GM23248 (cell line): ENCODE measurements around the gene TBRG4.

ENCODE experiments used
- EZH2 ChIP-seq: fragments of 200-600 bp; sonication (generic); IDR thresholded peaks from 2 replicates; pipeline ENCODE4 v1.6.1; 2018; ENCODE audit warnings: antibody characterized with exemption, mild to moderate bottlenecking; ENCODE audit not compliant: insufficient read depth, poor library complexity, severe bottlenecking
- EZH2phosphoT487 ChIP-seq: fragments of 200-600 bp; sonication (generic); IDR thresholded peaks from 2 replicates; pipeline ENCODE4 v1.6.1; 2018; ENCODE audit warnings: antibody characterized with exemption, moderate library complexity, mild to moderate bottlenecking, low read depth; ENCODE audit not compliant: insufficient read depth

DNA sequence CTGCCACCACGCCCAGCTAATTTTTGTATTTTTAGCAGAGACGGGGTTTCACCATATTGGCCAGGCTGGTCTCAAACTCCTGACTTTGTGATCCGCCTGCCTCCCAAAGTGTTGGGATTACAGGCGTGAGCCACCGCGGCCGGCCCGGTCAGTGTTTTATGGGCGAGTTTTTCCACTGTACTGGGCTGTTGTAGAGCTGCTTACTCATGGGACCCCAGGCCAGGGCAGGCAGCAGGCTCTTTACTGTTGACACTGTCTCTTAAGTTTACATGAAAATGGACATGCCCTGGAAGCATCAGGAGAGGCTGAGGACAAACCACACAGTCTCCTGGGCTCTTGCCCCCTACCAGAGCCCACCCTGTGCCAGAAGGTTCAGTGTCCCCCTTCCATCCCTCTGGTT, 33.9 kb downstream of the TBRG4 start:
- TF ChIP-seq EZH2 (no peak), EZH2phosphoT487 (no peak)
